Colonic mucosa (tissue), 4 donors: ENCODE results near the gene PAWR. TPM values are rescaled to one million over a fixed set of nuclear protein-coding genes. Genes with fewer than 3 reads are reported as not detected.

Source experiments
- DNase-seq: peaks from one replicate; pipeline ENCODE4 v3.0.0-alpha.2; 2020
- H3K27ac ChIP-seq: fragments of 200-600 bp; one replicate; pipeline ENCODE4 v1.8.0; 2021
- H3K27me3 ChIP-seq: fragments of 200-600 bp; one replicate; pipeline ENCODE4 v1.8.0; 2021
- H3K36me3 ChIP-seq: fragments of 200-600 bp; one replicate; pipeline ENCODE4 v1.8.0; 2021
- H3K4me1 ChIP-seq: fragments of 200-600 bp; one replicate; pipeline ENCODE4 v1.8.0; 2021; ENCODE audit warnings: mild to moderate bottlenecking
- H3K4me3 ChIP-seq: fragments of 200-600 bp; one replicate; pipeline ENCODE4 v1.8.0; 2021
- H3K9ac ChIP-seq, 2 donors: one replicate each; pipeline ENCODE4 v1.7.0; 2013; ENCODE audit warnings: control low read depth in 2 of 2, low read depth in 2 of 2, low read length in 2 of 2
- H3K9me3 ChIP-seq: fragments of 200-600 bp; one replicate; pipeline ENCODE4 v1.8.0; 2021
- CTCF ChIP-seq: fragments of 200-600 bp; IDR thresholded peaks from one replicate; pipeline ENCODE4 v1.8.0; 2022; ENCODE audit warnings: antibody characterized with exemption, mild to moderate bottlenecking
- intact Hi-C: fragments of 100-400 bp; cut with DNase I; formaldehyde crosslinking; loops from one replicate; pipeline ENCODE4 v1.14.1; 2022
- total RNA-seq, 2 donors: library from RNA; stranded (reverse); fragmentation: NEBNext Ultra II Directional in 1 of 2; extraction: Animal tissue kit (Norgen Biotek cat#: 25700) in 1 of 2; gene quantifications; one replicate each; pipeline ENCODE4 v1.2.1, GENCODE V29; 2021
- donor health status: healthy.
- donor health status: DM: no; HTN: no; CAD: no.
- donor health status: DM: no; HTN: no; CAD: no.

The PAWR gene
- total RNA-seq, 2 donors from 2014 or later: 135 to 211 TPM

GRCh38 chr12:79698966-79699365 lies 8.2 kb upstream of the PAWR start:
- intact Hi-C loops: loop anchor here (10.0 kb wide), 1 partner anchor 284 kb away; no protein-coding TSS in a partner anchor
- no peak for TF ChIP-seq CTCF

GRCh38 chr12:79696416-79696815 lies 5.7 kb upstream of the PAWR start:
- no peak for DNase-seq
- no peak overlapping the region for H3K27ac ChIP-seq
- no peak overlapping the region for H3K9ac ChIP-seq
- no peaks in the 10 kb centered on the region for H3K27me3 ChIP-seq
- H3K4me3 ChIP-seq: no peak overlapping the region
- H3K4me1 ChIP-seq: no peaks in the 10 kb centered on the region
- intact Hi-C loops: loop anchor here (10.0 kb wide), 1 partner anchor 282 kb away; no protein-coding TSS in a partner anchor
- no peaks in the 10 kb centered on the region for H3K36me3 ChIP-seq
- no peak for TF ChIP-seq CTCF
- H3K9me3 ChIP-seq: no peaks in the 10 kb centered on the region

More at GRCh38 chr12:79698966-79699365, 8.2 kb upstream of the PAWR start:
- no peaks in the 10 kb centered on the region for H3K9me3 ChIP-seq
- H3K9ac ChIP-seq: no peak overlapping the region
- no peak overlapping the region for H3K4me3 ChIP-seq
- DNase-seq: no peak
- no peaks in the 10 kb centered on the region for H3K4me1 ChIP-seq
- H3K27me3 ChIP-seq: no peaks in the 10 kb centered on the region
- H3K27ac ChIP-seq: no peak overlapping the region
- H3K36me3 ChIP-seq: no peaks in the 10 kb centered on the region

GRCh38 chr12:79692860-79693577 lies 2.3 kb upstream of the PAWR start:
- H3K4me3 ChIP-seq: peak overlapping the region; percentile 80
- no peaks in the 10 kb centered on the region for H3K27me3 ChIP-seq
- H3K9me3 ChIP-seq: no peaks in the 10 kb centered on the region
- H3K36me3 ChIP-seq: no peaks in the 10 kb centered on the region
- DNase-seq: no peak
- no peak overlapping the region for H3K27ac ChIP-seq
- peak overlapping the region in 1 of 2 donors; percentile 84 for H3K9ac ChIP-seq
- intact Hi-C loops: loop anchor here (5.0 to 10.0 kb wide), 2 partner anchors 136 to 278 kb away; no protein-coding TSS in a partner anchor
- no peak for TF ChIP-seq CTCF
- H3K4me1 ChIP-seq: no peaks in the 10 kb centered on the region

- intact Hi-C loops: loop anchor here (5.0 to 10.0 kb wide), 2 partner anchors 134 to 277 kb away; no protein-coding TSS in a partner anchor
- Histone ChIP-seq H3K27ac (peak overlapping the region; percentile 84), H3K36me3 (no peaks in the 10 kb centered on the region), H3K4me1 (no peaks in the 10 kb centered on the region), H3K9ac (peak overlapping the region; percentile 84 to 90), H3K4me3 (peak overlapping the region; percentile 80), H3K27me3 (no peaks in the 10 kb centered on the region), H3K9me3 (no peaks in the 10 kb centered on the region)
- DNase-seq: peak; percentile 35
- TF ChIP-seq CTCF: no peak
These were observed 916 bp upstream of the PAWR start for GRCh38 chr12:79691511-79692248.

- no peaks in the 10 kb centered on the region for H3K36me3 ChIP-seq
- peak overlapping the region; percentile 80 for H3K4me3 ChIP-seq
- peak overlapping the region; percentile 88 to 90 for H3K9ac ChIP-seq
- no peaks in the 10 kb centered on the region for H3K4me1 ChIP-seq
- peak overlapping the region; percentile 95 for H3K27ac ChIP-seq
- no peaks in the 10 kb centered on the region for H3K27me3 ChIP-seq
- peak; percentile 88 for DNase-seq
- H3K9me3 ChIP-seq: no peaks in the 10 kb centered on the region
- no peak for TF ChIP-seq CTCF
- intact Hi-C loops: loop anchor here (5.0 to 10.0 kb wide), 2 partner anchors 133 to 275 kb away; no protein-coding TSS in a partner anchor
These were observed 574 bp downstream of the PAWR start for GRCh38 chr12:79690142-79690637.
